Measurements from ENCODE around the gene KIF1B.
"Not testable (repeated sequence)": the region's sequence is repeated elsewhere in the genome, so short reads cannot be mapped to it uniquely, and the experiment has no call there.

KIF1B gene

GRCh38 chr1:10195570-10195969 lies 14.8 kb upstream of the KIF1B start:
- no peak for DNase-seq (ENCODE audit: low spot score)

- no peak for DNase-seq (ENCODE audit: low spot score)
These were observed 13.4 kb upstream of the KIF1B start for GRCh38 chr1:10196976-10197375.

GRCh38 chr1:10200620-10201019 lies 9.8 kb upstream of the KIF1B start:
- peak; percentile 80 for DNase-seq (ENCODE audit: low spot score)

- peak; percentile 81 for DNase-seq (ENCODE audit: low spot score)
These were observed 6.2 kb upstream of the KIF1B start for GRCh38 chr1:10204003-10204642.

GRCh38 chr1:10205206-10205605 lies 5.2 kb upstream of the KIF1B start:
- not testable (repeated sequence) for DNase-seq (ENCODE audit: low spot score)

- DNase-seq (ENCODE audit: low spot score) = no peak
These were observed 2.6 kb upstream of the KIF1B start for GRCh38 chr1:10207810-10208209.

GRCh38 chr1:10208537-10208936 lies 1.8 kb upstream of the KIF1B start:
- no peak for DNase-seq (ENCODE audit: low spot score)

GRCh38 chr1:10209590-10209904 lies 823 bp upstream of the KIF1B start:
- DNase-seq (ENCODE audit: low spot score) = no peak

- DNase-seq (ENCODE audit: low spot score) = peak; percentile 91
These were observed 753 bp downstream of the KIF1B start for GRCh38 chr1:10210841-10211804.

GRCh38 chr1:10211805-10212410 lies 1.5 kb downstream of the KIF1B start:
- DNase-seq (ENCODE audit: low spot score) = no peak

GRCh38 chr1:10212476-10212875 lies 2.1 kb downstream of the KIF1B start:
- DNase-seq (ENCODE audit: low spot score) = no peak

GRCh38 chr1:10213186-10213705 lies 2.9 kb downstream of the KIF1B start:
- no peak for DNase-seq (ENCODE audit: low spot score)

- DNase-seq (ENCODE audit: low spot score) = no peak
These were observed 5.8 kb downstream of the KIF1B start for GRCh38 chr1:10216090-10216749.

- DNase-seq (ENCODE audit: low spot score) = no peak
These were observed 7.5 kb downstream of the KIF1B start for GRCh38 chr1:10217748-10218441.

- DNase-seq (ENCODE audit: low spot score) = no peak
These were observed 9.8 kb downstream of the KIF1B start for GRCh38 chr1:10220200-10220599.

- DNase-seq (ENCODE audit: low spot score) = not testable (repeated sequence)
These were observed 10.3 kb downstream of the KIF1B start for GRCh38 chr1:10220657-10221056.

GRCh38 chr1:10225573-10225972 lies 15.2 kb downstream of the KIF1B start:
- no peak for DNase-seq (ENCODE audit: low spot score)

GRCh38 chr1:10228528-10228927 lies 18.2 kb downstream of the KIF1B start:
- DNase-seq (ENCODE audit: low spot score) = no peak

GRCh38 chr1:10229903-10230302 lies 19.5 kb downstream of the KIF1B start:
- no peak for DNase-seq (ENCODE audit: low spot score)

- no peak for DNase-seq (ENCODE audit: low spot score)
These were observed 21.8 kb downstream of the KIF1B start for GRCh38 chr1:10232163-10232562.

- DNase-seq (ENCODE audit: low spot score) = no peak
These were observed 26.2 kb downstream of the KIF1B start for GRCh38 chr1:10236405-10237156.
